Measurements from ENCODE around the gene EIF1.

Gene EIF1

GRCh38 chr17:41690497-41690896, 1.8 kb downstream of the EIF1 start:
- TF ChIP-seq EZH2 (IDR thresholded peaks at IDR 0.05; ENCODE audit: borderline replicate concordance, low read length) (no peak), CTCF (IDR thresholded peaks at IDR 0.05; ENCODE audit: low read length) (no peak)
- H3K27ac ChIP-seq (ENCODE audit: low read depth, low read length, poor library complexity, severe bottlenecking): no peak overlapping the region
- H4K20me1 ChIP-seq (ENCODE audit: insufficient read depth, low read length): no peaks in the 10 kb centered on the region
- no peak overlapping the region for H2AFZ ChIP-seq (ENCODE audit: low read length)
- no peaks in the 10 kb centered on the region for H3K9me3 ChIP-seq (ENCODE audit: low read length)
- peaks cover 55% of the 10 kb centered on the region for H3K36me3 ChIP-seq (ENCODE audit: insufficient read depth, low read length)
- H3K9me2 ChIP-seq (ENCODE audit: low read depth, low read length): no peaks in the 10 kb centered on the region
- peak overlapping the region; percentile 89 for H3K4me3 ChIP-seq (ENCODE audit: low read depth, low read length, poor library complexity, severe bottlenecking)
- peaks cover 18% of the 10 kb centered on the region for H3K4me1 ChIP-seq (ENCODE audit: insufficient read depth, low read length, severe bottlenecking)
- H3K79me2 ChIP-seq (ENCODE audit: insufficient read depth, low read length): no peaks in the 10 kb centered on the region
- peaks cover 23% of the 10 kb centered on the region; the same call in 1 of the 2 replicates for H3F3A ChIP-seq (ENCODE audit: insufficient read depth, low read length)
- H3K27me3 ChIP-seq (ENCODE audit: insufficient read depth, low read length): no peaks in the 10 kb centered on the region
- H3K4me2 ChIP-seq (ENCODE audit: low read length): peak overlapping the region; percentile 97
- peak overlapping the region; percentile 96 for H3K9ac ChIP-seq (ENCODE audit: low read length)

GRCh38 chr17:41691031-41691777, 2.5 kb downstream of the EIF1 start:
- Histone ChIP-seq H3K27ac (ENCODE audit: low read depth, low read length, poor library complexity, severe bottlenecking) (no peak overlapping the region), H3K4me1 (ENCODE audit: insufficient read depth, low read length, severe bottlenecking) (peaks cover 18% of the 10 kb centered on the region), H4K20me1 (ENCODE audit: insufficient read depth, low read length) (no peaks in the 10 kb centered on the region), H3K36me3 (ENCODE audit: insufficient read depth, low read length) (peaks cover 55% of the 10 kb centered on the region), H3F3A (ENCODE audit: insufficient read depth, low read length) (peaks cover 23% of the 10 kb centered on the region; the same call in 1 of the 2 replicates), H3K27me3 (ENCODE audit: insufficient read depth, low read length) (no peaks in the 10 kb centered on the region), H3K9me3 (ENCODE audit: low read length) (no peaks in the 10 kb centered on the region), H2AFZ (ENCODE audit: low read length) (no peak overlapping the region), H3K9ac (ENCODE audit: low read length) (no peak overlapping the region), H3K9me2 (ENCODE audit: low read depth, low read length) (no peaks in the 10 kb centered on the region), H3K4me2 (ENCODE audit: low read length) (no peak overlapping the region), H3K4me3 (ENCODE audit: low read depth, low read length, poor library complexity, severe bottlenecking) (no peak overlapping the region), H3K79me2 (ENCODE audit: insufficient read depth, low read length) (no peaks in the 10 kb centered on the region)
- TF ChIP-seq EZH2 (IDR thresholded peaks at IDR 0.05; ENCODE audit: borderline replicate concordance, low read length): no peak
- no peak for TF ChIP-seq CTCF (IDR thresholded peaks at IDR 0.05; ENCODE audit: low read length)

GRCh38 chr17:41692722-41693521, 4.2 kb downstream of the EIF1 start:
- peaks cover 15% of the 10 kb centered on the region for H3K4me1 ChIP-seq (ENCODE audit: insufficient read depth, low read length, severe bottlenecking)
- no peaks in the 10 kb centered on the region for H3K9me2 ChIP-seq (ENCODE audit: low read depth, low read length)
- no peak for TF ChIP-seq CTCF (IDR thresholded peaks at IDR 0.05; ENCODE audit: low read length)
- TF ChIP-seq EZH2 (IDR thresholded peaks at IDR 0.05; ENCODE audit: borderline replicate concordance, low read length): no peak
- H3K36me3 ChIP-seq (ENCODE audit: insufficient read depth, low read length): peaks cover 55% of the 10 kb centered on the region
- no peak overlapping the region for H3K4me2 ChIP-seq (ENCODE audit: low read length)
- H3F3A ChIP-seq (ENCODE audit: insufficient read depth, low read length): peaks cover 23% of the 10 kb centered on the region; the same call in 1 of the 2 replicates
- no peak overlapping the region for H3K4me3 ChIP-seq (ENCODE audit: low read depth, low read length, poor library complexity, severe bottlenecking)
- H3K9ac ChIP-seq (ENCODE audit: low read length): no peak overlapping the region
- H3K27ac ChIP-seq (ENCODE audit: low read depth, low read length, poor library complexity, severe bottlenecking): no peak overlapping the region
- H2AFZ ChIP-seq (ENCODE audit: low read length): no peak overlapping the region
- no peaks in the 10 kb centered on the region for H4K20me1 ChIP-seq (ENCODE audit: insufficient read depth, low read length)
- no peaks in the 10 kb centered on the region for H3K9me3 ChIP-seq (ENCODE audit: low read length)
- no peaks in the 10 kb centered on the region for H3K79me2 ChIP-seq (ENCODE audit: insufficient read depth, low read length)
- H3K27me3 ChIP-seq (ENCODE audit: insufficient read depth, low read length): no peaks in the 10 kb centered on the region

Measured in OCI-LY1 (cell line).